Cardiac fibroblast (primary cell): Measurements from ENCODE around the gene AARS2.

Experiments used
- DNase-seq, 2 donors: peaks; one replicate each; pipeline versions ENCODE4 v3.0.0 to v3.0.0-alpha.2; 2010; ENCODE audit warnings: low read depth in 2 of 2
- H3K4me3 ChIP-seq, 2 donors: replicated peaks in 1 of 2; 1 replicate in 1 of 2; 2 replicates in 1 of 2; pipeline ENCODE4 v1.5.1; 2011; ENCODE audit warnings: low read depth in 2 of 2, low read length in 2 of 2, mild to moderate bottlenecking in 2 of 2, moderate library complexity in 1 of 2
- CTCF ChIP-seq: IDR thresholded peaks from one replicate; pipeline ENCODE4 v1.5.1; 2011; ENCODE audit warnings: low read depth, mild to moderate bottlenecking, low read length, inconsistent platforms

Gene AARS2

DNA sequence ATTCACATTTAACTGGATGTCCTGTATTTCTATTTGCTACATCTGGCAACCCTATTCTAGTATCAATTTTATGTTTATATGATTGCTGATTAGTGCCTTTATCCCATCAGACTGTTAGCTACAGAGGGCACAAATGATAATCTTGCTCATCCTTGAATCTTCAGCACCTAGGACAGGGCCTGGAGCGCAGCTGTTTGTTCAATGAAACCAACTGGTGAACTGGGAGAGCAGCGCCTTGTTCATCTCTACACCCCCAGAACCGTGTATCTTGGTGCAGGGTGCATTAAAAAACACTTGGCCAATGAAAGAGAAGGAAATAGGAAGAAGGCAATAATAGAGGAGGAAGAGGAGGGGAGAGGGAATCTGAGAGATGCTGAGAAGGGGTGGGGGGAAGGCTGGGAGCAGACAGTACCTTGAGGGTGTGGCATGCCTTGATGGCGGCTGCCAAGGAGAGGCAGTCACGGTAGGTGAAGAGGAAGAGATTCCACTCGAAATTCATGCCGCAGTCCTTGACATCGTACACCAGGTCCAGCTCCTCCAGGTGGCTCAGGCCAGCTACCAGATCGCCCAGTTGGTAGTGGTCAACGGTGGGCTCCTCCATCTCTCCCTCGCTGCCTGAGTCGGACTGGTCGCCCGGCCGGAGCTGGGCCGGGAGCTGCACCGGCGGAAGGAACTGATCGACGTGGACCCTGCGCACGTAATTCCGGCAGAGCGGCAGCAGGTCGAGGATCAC, 27.4 kb downstream of the AARS2 start:
- no peak overlapping the region for H3K4me3 ChIP-seq
- DNase-seq, result peak in 1 of 2 donors; percentile 38
- TF ChIP-seq CTCF, result no peak

GRCh38 chr6:44284867-44285266, 28.3 kb downstream of the AARS2 start:
- no peak for TF ChIP-seq CTCF
- DNase-seq, result no peak
- no peak overlapping the region for H3K4me3 ChIP-seq

DNA sequence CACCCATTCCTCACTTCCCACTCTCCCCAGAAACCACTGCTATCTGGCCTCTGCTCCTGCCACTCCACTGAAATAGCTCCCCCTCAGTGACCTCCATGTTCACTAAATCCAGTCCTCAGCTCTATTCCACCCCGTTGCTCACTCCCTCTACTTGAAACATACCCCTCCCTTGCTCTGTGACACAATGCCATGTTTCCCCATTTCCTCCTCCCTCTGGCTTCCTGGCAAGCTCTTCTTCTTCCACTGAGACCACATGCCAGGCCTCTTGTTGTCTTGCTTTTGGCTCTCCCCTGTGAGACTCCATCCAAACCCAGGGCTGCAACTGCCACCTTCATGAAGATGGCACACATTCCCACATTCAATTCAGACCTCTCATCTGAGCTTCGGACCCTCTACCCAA, 29.0 kb downstream of the AARS2 start:
- no peak for TF ChIP-seq CTCF
- H3K4me3 ChIP-seq, result no peak overlapping the region
- no peak for DNase-seq

GRCh38 chr6:44278774-44279697, 34.1 kb downstream of the AARS2 start:
- TF ChIP-seq CTCF, result no peak
- no peak for DNase-seq
- H3K4me3 ChIP-seq, result no peak overlapping the region

DNA sequence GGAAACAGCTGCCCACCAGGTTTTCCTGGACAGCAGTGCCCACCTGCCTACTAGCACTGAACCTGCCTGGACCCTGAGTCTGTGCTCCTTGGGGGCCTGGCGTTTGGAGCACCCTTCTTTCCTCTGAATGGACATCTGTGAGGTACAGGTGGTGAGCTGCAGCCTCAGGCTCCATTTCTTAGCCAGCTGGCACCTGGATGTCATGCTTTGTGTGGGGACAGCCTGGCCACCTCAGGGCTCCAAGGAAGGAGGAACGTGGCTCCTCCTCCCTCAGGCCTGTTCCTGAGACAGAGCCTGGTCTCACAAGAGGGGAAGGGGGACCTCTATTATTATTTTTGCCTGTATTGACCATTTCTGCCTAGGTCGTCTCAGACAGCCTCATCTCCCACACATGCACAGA, 34.8 kb downstream of the AARS2 start:
- no peak overlapping the region for H3K4me3 ChIP-seq
- DNase-seq, result no peak
- TF ChIP-seq CTCF, result no peak

- no peak overlapping the region for H3K4me3 ChIP-seq
- DNase-seq, result no peak
- no peak for TF ChIP-seq CTCF
Measured at GRCh38 chr6:44277763-44278162, 35.4 kb downstream of the AARS2 start.
